T-helper 2 cell treated with Interferon-gamma antibody and Interleukin-4, amounts not matched to agents 5 μg/mL and 100 μg/mL, for 36 hours (primary cell): ENCODE measurements around the gene RAB5IF.
"Not testable (repeated sequence)": the region's sequence is repeated elsewhere in the genome, so short reads cannot be mapped to it uniquely, and the experiment has no call there.

Experiments used
- DNase-seq: peaks from one replicate; pipeline ENCODE4 v3.0.0; 2021; ENCODE audit warnings: low spot score
- H3K27ac Mint-ChIP-seq: one replicate; pipeline ENCODE4 v1.8.0; 2021; ENCODE audit warnings: mild to moderate bottlenecking, mixed read lengths
- H3K27me3 Mint-ChIP-seq: one replicate; pipeline ENCODE4 v1.8.0; 2021; ENCODE audit warnings: low read depth, mixed read lengths
- H3K36me3 Mint-ChIP-seq: one replicate; pipeline ENCODE4 v1.8.0; 2021; ENCODE audit warnings: low read depth, mixed read lengths
- H3K4me1 Mint-ChIP-seq: one replicate; pipeline ENCODE4 v1.8.0; 2021; ENCODE audit warnings: low read depth, mixed read lengths
- H3K4me3 Mint-ChIP-seq: one replicate; pipeline ENCODE4 v1.8.0; 2022; ENCODE audit warnings: mild to moderate bottlenecking, moderate library complexity, mixed read lengths
- H3K9me3 Mint-ChIP-seq: one replicate; pipeline ENCODE4 v1.8.0; 2021; ENCODE audit warnings: mixed read lengths

The RAB5IF gene

DNA sequence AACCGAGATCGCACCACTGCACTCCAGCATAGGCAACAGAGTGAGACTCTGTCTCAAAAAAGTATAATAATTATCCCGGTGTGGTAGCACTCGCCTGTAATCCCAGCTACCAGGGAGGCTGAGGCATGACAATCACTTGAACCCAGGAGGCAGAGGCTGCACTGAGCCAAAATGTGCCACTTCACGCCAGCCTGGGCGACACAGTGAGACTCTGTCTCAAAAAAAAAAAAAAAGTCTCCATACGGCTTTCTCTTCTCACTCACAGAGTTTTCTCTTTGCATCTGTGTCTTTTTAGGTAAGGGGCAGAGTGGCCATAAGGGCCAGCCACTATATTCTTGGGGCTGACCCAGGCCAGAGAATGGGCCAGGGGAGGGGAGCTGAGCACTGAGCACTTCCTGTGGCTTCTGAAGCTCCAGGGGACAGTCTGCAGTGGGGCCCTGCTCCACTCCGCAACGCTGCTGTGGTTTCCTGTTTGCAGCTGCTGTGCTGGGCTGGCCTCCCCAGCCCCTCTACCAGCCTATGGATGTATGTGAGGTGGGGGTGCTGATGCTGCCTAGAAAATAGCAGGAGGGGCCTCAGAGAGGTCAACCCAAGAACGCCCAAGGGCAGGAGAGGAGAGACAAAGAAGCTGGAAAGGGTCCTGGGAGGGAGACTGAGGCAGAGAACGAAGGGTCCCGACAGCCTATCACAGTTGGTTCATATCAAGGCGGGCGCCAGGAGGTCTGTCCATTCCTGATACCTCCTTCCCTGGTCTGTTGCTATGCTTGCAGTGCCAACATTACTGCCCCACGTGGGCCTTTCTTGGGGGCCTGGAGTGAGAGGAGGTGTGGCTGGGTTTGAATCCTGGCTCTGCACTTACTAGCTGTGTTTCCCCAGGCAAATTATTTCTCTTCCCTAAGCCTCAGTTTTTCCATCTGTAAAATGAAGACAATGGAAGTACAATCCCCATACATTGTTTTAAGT, 24.4 kb downstream of the RAB5IF start:
- no peaks in the 10 kb centered on the region for H3K27me3 Mint-ChIP-seq
- H3K4me3 Mint-ChIP-seq, result peak overlapping the region; percentile 73
- peak; percentile 49 for DNase-seq
- no peaks in the 10 kb centered on the region for H3K9me3 Mint-ChIP-seq
- H3K4me1 Mint-ChIP-seq, result peaks cover 28% of the 10 kb centered on the region
- H3K27ac Mint-ChIP-seq, result peak overlapping the region; percentile 94
- H3K36me3 Mint-ChIP-seq, result peaks cover 65% of the 10 kb centered on the region

DNA sequence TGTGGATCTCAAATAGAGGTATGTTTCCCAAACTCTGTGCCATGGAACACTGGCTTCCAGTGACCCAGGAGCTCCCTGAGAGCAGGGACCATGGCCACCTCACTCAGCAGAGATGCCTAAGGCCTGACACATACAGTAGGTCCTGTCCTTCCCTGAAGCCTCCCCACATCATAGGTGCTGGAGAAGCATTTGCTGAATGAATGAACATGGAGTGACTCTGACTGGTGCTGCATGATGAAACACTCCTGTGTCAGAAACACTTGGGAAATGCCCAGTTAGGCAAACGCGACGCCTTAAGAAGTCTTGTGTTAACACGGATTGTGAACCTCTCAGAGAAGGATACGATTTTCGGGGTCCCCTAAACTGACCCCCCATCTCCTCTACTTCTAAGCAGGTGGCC, 26.1 kb downstream of the RAB5IF start:
- DNase-seq, result no peak
- Mint-ChIP-seq H3K9me3 (no peaks in the 10 kb centered on the region), H3K27me3 (no peaks in the 10 kb centered on the region), H3K4me3 (no peak overlapping the region), H3K36me3 (peaks cover 63% of the 10 kb centered on the region), H3K27ac (peak overlapping the region; percentile 59), H3K4me1 (peaks cover 28% of the 10 kb centered on the region)

DNA sequence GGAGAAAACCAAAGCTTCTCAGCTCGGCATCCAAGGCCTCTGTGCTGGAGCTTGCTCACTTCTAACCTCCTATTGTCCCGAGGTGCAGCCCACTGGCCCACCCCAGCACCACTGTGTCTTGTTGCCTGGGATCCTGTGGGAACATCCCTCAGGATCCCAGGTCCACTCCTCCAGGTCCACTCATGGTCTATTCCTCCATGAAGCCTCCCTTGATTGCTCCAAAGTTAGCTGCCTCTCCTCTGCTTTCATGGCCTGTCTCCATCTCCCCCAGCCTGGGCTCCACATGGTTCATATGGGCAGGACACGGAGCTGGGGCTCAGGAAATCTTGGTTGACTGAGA, 26.5 kb downstream of the RAB5IF start:
- Mint-ChIP-seq H3K27ac (peak overlapping the region; percentile 59), H3K36me3 (peaks cover 61% of the 10 kb centered on the region)

DNA sequence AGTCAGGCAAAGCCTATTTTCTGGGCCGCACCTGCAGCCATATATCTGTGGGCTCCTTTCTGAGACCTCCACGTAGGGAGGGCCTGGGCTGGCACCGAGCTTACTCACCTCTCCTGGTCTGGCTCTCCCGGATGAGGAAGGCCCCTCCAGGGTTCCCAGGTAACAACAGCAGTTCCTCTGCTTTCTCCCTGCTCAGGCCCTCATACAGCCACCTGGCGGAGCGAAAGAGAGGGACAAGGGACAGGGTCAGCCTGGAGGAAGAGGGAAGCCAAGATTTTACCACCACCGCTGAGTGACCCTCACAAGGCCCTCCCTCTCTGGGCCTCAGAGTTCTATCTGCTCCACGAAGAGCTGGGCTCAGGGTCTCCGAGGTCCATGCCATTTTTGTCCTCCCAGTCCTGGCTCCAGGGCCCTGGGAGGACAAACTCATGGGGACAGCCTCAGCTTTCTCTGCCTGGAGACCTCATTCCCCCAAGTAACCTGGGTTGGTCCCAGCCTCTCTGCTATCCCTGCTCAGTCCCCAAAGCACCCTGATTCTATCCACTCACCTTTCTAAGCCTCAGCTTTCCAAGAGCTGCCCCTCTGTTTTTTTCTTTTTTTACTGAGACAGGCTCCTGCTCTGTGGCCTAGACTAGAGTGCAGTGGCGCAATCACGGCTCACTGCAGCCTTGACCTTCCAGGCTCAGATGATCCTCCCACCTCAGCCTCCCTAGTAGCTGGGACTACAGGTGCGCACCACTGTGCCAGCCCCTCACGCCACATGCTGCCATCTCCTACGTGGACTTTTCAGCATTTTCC, 27.1 kb downstream of the RAB5IF start:
- Mint-ChIP-seq H3K27ac (peak overlapping the region; percentile 59), H3K9me3 (no peaks in the 10 kb centered on the region)

More for the DNA sequence above, 26.5 kb downstream of the RAB5IF start:
- H3K9me3 Mint-ChIP-seq, result no peaks in the 10 kb centered on the region
- no peaks in the 10 kb centered on the region for H3K27me3 Mint-ChIP-seq
- peaks cover 27% of the 10 kb centered on the region for H3K4me1 Mint-ChIP-seq
- no peak for DNase-seq
- H3K4me3 Mint-ChIP-seq, result no peak overlapping the region

DNA sequence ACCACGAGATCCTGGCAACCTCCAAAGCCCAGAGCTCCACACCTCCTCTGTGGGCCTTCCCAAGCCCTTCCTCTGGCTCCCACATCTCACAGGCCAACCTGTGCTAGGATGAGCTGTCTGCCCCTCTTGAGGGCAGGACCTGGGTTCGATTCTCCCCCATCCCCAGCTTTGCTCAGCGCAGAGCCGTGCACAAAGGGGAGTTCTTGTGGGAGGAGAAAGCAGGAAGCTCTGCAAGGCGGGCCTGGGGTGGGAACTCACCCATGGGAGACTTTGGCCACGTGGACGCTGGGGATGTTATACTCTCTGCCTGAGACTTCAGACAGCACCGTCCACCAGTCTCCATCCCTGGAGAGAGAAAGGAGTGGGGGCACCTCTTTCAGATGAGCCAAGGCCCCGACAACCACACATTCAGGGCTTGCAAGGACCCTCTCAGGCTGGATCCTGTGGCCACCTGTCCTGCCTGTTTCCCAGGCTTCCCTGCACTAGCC, 27.8 kb downstream of the RAB5IF start:
- Mint-ChIP-seq H3K36me3 (peaks cover 54% of the 10 kb centered on the region), H3K4me1 (peaks cover 23% of the 10 kb centered on the region), H3K9me3 (no peaks in the 10 kb centered on the region), H3K27me3 (no peaks in the 10 kb centered on the region), H3K27ac (peak overlapping the region; percentile 35), H3K4me3 (no peak overlapping the region)
- DNase-seq, result no peak

More for the DNA sequence above, 27.1 kb downstream of the RAB5IF start:
- DNase-seq, result no peak
- H3K4me3 Mint-ChIP-seq, result no peak overlapping the region
- H3K4me1 Mint-ChIP-seq, result peaks cover 27% of the 10 kb centered on the region
- H3K36me3 Mint-ChIP-seq, result peaks cover 58% of the 10 kb centered on the region
- H3K27me3 Mint-ChIP-seq, result no peaks in the 10 kb centered on the region

DNA sequence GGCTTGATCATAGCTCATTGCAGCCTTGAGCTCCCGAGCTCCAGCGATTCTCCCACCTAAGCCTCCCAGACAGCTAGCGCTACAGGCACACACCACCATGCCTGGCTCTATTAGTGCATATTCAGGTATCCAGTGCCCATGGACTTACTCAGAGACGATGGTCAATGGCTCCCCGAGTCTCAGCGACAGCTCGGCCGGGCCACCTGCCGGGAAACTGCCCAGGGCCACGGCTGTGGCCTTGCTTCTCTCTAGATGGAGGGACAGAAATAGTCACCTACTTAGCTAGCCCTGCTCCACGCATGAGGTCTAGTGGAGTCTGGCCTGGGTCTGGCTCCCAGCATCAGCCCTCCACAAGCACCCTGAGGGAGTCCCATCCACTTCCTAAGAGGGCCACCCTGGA, 28.8 kb downstream of the RAB5IF start:
- no peaks in the 10 kb centered on the region for H3K27me3 Mint-ChIP-seq
- H3K4me3 Mint-ChIP-seq, result no peak overlapping the region
- H3K9me3 Mint-ChIP-seq, result no peaks in the 10 kb centered on the region
- H3K36me3 Mint-ChIP-seq, result peaks cover 59% of the 10 kb centered on the region
- no peak overlapping the region for H3K27ac Mint-ChIP-seq
- H3K4me1 Mint-ChIP-seq, result peaks cover 20% of the 10 kb centered on the region
- no peak for DNase-seq

DNA sequence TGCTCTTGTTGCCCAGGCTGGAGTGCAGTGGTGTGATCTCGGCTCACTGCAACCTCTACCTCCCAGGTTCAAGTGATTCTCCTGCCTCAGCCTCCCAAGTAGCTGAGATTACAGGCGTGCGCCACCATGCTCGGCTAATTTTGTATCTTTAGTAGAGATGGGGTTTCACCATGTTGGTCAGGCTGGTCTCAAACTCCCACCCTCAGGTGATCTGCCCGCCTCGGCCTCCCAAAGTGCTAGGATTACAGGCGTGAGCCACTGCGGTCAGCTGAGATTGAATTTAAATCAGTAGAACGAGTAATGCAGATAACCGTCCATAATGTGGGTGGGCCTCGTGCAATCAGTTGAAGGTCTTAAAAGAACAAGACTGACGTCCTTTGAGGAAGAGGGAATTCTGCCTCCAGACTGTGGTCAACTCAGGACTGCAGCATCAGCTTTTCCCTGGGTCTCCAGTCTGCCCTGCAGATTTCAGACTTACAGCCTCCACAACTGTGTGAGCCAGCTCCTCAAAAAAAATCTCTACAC, 33.4 kb downstream of the RAB5IF start:
- Mint-ChIP-seq H3K36me3 (peaks cover 52% of the 10 kb centered on the region), H3K4me1 (peaks cover 16% of the 10 kb centered on the region)
- H3K27ac Mint-ChIP-seq, H3K4me3 Mint-ChIP-seq, H3K9me3 Mint-ChIP-seq, DNase-seq, H3K27me3 Mint-ChIP-seq: not testable (repeated sequence)

DNA sequence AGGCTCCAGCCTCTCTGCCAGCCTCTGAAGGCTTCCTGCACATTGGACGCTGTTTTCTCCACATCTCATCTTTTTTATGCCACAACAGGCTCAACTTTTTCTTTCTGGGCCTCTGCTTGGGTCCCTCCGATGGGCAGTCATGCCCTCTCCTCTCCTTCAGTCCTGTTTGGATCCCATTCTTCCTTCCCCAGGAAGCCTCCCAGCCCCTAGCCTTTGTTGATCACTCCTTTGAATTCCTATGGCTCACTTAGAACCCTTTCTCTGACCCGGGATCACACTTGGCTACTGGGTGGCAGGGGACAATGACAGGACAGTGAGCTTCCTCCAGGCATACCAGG, 35.9 kb downstream of the RAB5IF start:
- H3K27ac Mint-ChIP-seq, result peak overlapping the region; percentile 43
- no peak overlapping the region for H3K4me3 Mint-ChIP-seq
- peaks cover 50% of the 10 kb centered on the region for H3K36me3 Mint-ChIP-seq

DNA sequence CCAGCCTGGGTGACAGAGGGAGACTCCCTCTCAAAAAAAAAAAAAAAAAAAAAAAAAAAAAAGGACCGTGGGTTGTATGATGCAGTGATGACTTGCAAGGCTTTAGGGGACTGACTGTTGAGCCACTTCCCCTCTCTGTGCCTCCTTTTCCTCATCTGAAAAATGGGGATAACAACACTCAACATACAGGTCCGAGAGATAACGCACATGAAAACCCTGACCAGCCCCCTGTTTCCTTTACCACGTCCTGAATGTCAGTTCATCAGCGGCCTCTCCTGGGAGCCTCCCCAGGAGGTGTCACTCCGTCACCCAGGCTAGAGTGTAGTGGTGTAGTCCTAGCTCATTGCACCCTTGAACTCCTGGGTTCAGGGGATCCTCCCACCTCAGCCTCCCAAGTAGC, 36.6 kb downstream of the RAB5IF start:
- Mint-ChIP-seq H3K4me3 (peak overlapping the region; percentile 99), H3K4me1 (peaks cover 34% of the 10 kb centered on the region)

More for the DNA sequence above, 35.9 kb downstream of the RAB5IF start:
- Mint-ChIP-seq H3K9me3 (no peaks in the 10 kb centered on the region), H3K4me1 (peaks cover 28% of the 10 kb centered on the region), H3K27me3 (no peaks in the 10 kb centered on the region)
- DNase-seq, result no peak

DNA sequence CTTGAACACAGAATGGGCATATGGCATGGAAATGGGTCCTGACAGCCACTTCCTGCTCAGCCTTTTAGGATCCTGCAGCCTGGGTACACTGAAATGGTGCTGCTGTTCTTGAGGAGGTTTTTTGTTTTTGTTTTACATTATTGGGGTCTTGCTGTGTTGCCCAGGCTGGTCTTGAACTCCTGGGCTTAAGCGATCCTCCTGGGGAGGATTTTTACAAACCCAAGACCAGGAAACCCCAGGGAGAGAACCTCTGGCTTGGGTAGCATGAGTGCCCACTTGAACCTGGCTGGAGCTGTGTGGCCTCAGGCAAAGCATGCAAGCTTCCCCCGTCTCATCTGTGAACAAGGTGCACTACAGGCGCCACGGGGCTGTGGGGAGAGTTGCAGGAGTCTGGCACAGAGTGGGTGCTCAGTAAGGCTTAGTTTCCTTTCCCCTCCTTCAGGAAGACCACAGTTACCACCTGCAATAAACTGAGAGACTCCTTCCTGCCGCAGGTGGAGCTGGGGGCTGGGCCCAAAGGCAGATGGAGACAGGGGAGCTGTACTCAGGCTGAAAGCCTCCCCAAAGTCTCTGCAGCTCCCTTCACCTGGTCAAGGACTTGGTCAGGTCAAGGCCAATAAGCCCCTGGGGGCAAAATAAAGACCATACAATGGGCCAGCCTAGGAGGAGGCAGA, 38.6 kb downstream of the RAB5IF start:
- Mint-ChIP-seq H3K9me3 (no peaks in the 10 kb centered on the region), H3K27me3 (no peaks in the 10 kb centered on the region), H3K4me1 (peaks cover 35% of the 10 kb centered on the region), H3K27ac (peak overlapping the region; percentile 97), H3K4me3 (peak overlapping the region; percentile 99), H3K36me3 (peaks cover 36% of the 10 kb centered on the region)
- DNase-seq, result peak; percentile 58

More for the DNA sequence above, 36.6 kb downstream of the RAB5IF start:
- Mint-ChIP-seq H3K27me3 (no peaks in the 10 kb centered on the region), H3K36me3 (peaks cover 48% of the 10 kb centered on the region), H3K9me3 (no peaks in the 10 kb centered on the region), H3K27ac (peak overlapping the region; percentile 63)
- no peak for DNase-seq

DNA sequence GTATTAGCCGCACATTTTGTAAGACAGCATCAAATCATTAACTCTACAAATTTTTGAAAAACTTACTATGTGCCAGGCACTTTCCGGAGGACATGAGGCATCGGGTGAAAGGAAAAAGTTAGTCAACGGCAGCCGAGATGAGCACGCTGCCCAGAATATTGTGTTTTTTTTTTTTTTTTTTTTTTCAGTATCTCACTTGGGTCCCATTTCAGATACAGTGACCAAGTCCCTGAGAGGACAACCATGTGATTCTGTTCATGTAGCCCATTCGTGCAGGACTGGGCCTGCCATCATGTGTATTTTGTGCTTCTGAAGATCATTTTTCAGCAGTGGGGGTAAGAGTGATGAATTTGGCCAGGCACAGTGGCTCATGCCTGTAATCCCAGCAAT, 39.1 kb downstream of the RAB5IF start:
- Mint-ChIP-seq H3K27ac (peak overlapping the region; percentile 97), H3K9me3 (no peaks in the 10 kb centered on the region), H3K4me3 (peak overlapping the region; percentile 99), H3K36me3 (peaks cover 33% of the 10 kb centered on the region), H3K27me3 (no peaks in the 10 kb centered on the region), H3K4me1 (peaks cover 35% of the 10 kb centered on the region)
- no peak for DNase-seq

DNA sequence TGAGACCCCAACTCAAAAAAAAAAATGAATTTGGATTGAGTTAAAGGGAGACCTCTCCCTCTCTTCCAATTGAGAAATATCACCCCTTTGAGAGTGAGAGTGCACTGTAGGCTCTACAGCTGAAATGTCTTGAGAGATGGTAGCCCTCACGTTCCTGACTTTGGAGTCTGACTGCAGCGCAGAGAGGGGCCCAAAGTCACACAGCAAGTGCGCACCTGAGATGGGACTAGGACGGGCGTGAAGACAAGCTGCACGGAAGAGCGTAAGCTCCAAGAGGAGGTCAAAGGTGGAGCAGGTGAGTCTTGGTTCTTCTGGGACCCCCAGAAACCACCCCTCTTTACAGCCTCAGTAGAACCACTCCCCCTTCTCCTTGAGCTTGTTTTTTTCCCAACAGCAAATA, 39.8 kb downstream of the RAB5IF start:
- Mint-ChIP-seq H3K27ac (peak overlapping the region; percentile 97), H3K36me3 (peaks cover 32% of the 10 kb centered on the region), H3K4me1 (peaks cover 35% of the 10 kb centered on the region), H3K9me3 (no peaks in the 10 kb centered on the region), H3K27me3 (no peaks in the 10 kb centered on the region), H3K4me3 (peak overlapping the region; percentile 99)
- DNase-seq, result no peak

DNA sequence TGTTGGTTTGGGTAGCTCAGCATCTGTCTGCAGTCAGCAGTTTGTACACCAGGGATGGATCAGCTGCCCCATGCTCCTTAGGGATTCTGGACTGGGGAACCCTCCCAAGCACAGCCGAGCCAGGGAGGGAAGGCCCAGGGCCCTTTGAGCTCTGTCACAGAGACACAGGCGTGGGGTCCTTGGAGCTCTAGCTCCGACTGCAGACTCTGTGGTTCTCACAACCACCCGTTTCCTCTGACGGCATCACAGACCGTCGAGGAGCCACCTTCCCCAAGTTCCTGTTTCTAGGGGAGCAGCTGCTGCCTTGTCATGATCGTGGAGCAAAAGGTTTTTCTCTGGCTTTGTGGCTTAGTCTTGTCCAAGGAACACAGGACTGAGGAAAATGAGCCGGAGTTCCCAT, 40.4 kb downstream of the RAB5IF start, which contains the start of gene SLA2:
Gene SLA2 (minus strand): TSS at position 199 of the 400 bp plus-strand sequence. CDS start 4,861 bp downstream, outside the sequence.
- DNase-seq, result peak; percentile 60
- peaks cover 32% of the 10 kb centered on the region for H3K36me3 Mint-ChIP-seq
- peak within 1 kb of the TSS; percentile 99 for H3K4me3 Mint-ChIP-seq
- no peaks in the 10 kb centered on the region for H3K27me3 Mint-ChIP-seq
- H3K9me3 Mint-ChIP-seq, result no peaks in the 10 kb centered on the region
- peaks cover 35% of the 10 kb centered on the region for H3K4me1 Mint-ChIP-seq
- peak within 1 kb of the TSS; percentile 97 for H3K27ac Mint-ChIP-seq
